Skeletal muscle satellite cell (primary cell): ENCODE data around the gene TOE1. TPM values are rescaled to one million over a fixed set of nuclear protein-coding genes. Genes with fewer than 3 reads are reported as not detected.
"Not testable (repeated sequence)": the region's sequence is repeated elsewhere in the genome, so short reads cannot be mapped to it uniquely, and the experiment has no call there.

Source experiments
- H3K27me3 ChIP-seq: 2 replicates; pipeline ENCODE4 v1.7.0; 2013; ENCODE audit warnings: low read length; ENCODE audit not compliant: control insufficient read depth, insufficient read depth
- H3K36me3 ChIP-seq: 2 replicates; pipeline ENCODE4 v1.7.0; 2013; ENCODE audit warnings: mild to moderate bottlenecking, control low read depth, low read length; ENCODE audit not compliant: insufficient read depth
- H3K4me1 ChIP-seq: 2 replicates; pipeline ENCODE4 v1.7.0; 2013; ENCODE audit warnings: low read length; ENCODE audit not compliant: control insufficient read depth, insufficient read depth
- H3K4me2 ChIP-seq: 2 replicates; pipeline ENCODE4 v1.7.0; 2013; ENCODE audit warnings: mild to moderate bottlenecking, low read length
- H3K4me3 ChIP-seq: 2 replicates; pipeline ENCODE4 v1.7.0; 2013; ENCODE audit warnings: low read length
- H3K9ac ChIP-seq: 2 replicates; pipeline ENCODE4 v1.7.0; 2013; ENCODE audit warnings: mild to moderate bottlenecking, low read depth, low read length, moderate library complexity
- H3K9me3 ChIP-seq: replicated peaks from 2 replicates; pipeline ENCODE4 v1.7.0; 2013; ENCODE audit warnings: mild to moderate bottlenecking, control low read depth, low read length
- total RNA-seq: library from RNA; depleted of rRNA; stranded (reverse); fragments of >200 nt; gene quantifications from 2 replicates; pipeline ENCODE4 v1.2.3, GENCODE V29; 2012; rRNA removed

Gene TOE1
- 11.2 and 15.7 TPM in 2 replicates for total RNA-seq

- peaks cover 31% of the 10 kb centered on the region for H3K36me3 ChIP-seq
- H3K4me1 ChIP-seq, result peaks cover 15% of the 10 kb centered on the region
- H3K4me2 ChIP-seq, result peak within 1 kb of the TSS; percentile 85
- H3K27me3 ChIP-seq, result no peaks in the 10 kb centered on the region
- H3K9me3 ChIP-seq, result no peaks in the 10 kb centered on the region
- H3K4me3 ChIP-seq, result peak within 1 kb of the TSS; percentile 81
- peak within 1 kb of the TSS; percentile 92 for H3K9ac ChIP-seq
Observed at GRCh38 chr1:45339789-45340558, at the start of gene TOE1, which contains the start of gene MUTYH. Gene TOE1 (plus strand): TSS chr1:45340170. CDS start chr1:45340253, 83 bp downstream. Gene MUTYH (minus strand): TSS chr1:45340440. CDS start chr1:45334505, 5,935 bp downstream.

GRCh38 chr1:45291002-45291401 lies 49.0 kb upstream of the TOE1 start:
- not testable (repeated sequence) for H3K27me3 ChIP-seq, H3K4me1 ChIP-seq, H3K36me3 ChIP-seq, H3K9me3 ChIP-seq, H3K4me2 ChIP-seq, H3K4me3 ChIP-seq, H3K9ac ChIP-seq

DNA sequence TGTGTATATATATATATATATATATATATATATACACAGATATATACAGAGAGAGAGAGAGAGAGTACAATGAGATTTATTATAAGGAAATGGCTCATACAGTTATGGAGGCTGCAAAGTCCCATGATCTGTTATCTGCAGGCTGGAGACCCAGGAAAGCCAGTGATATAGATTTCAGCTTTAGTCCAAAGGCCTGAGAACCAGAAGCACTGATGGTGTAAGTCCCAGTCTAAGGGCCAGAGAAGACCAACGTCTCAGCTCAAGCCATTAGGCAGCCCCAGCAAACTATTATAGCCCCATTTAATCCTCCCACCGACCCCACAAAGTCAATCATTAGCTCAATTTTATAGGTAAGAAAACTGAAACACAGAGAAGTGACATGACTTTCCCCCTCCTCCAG lies 48.3 kb upstream of the TOE1 start:
- H3K9me3 ChIP-seq, result no peaks in the 10 kb centered on the region
- H3K4me1 ChIP-seq, result no peaks in the 10 kb centered on the region
- no peak overlapping the region for H3K9ac ChIP-seq
- no peaks in the 10 kb centered on the region for H3K36me3 ChIP-seq
- H3K27me3 ChIP-seq, result no peaks in the 10 kb centered on the region
- no peak overlapping the region for H3K4me2 ChIP-seq
- H3K4me3 ChIP-seq, result no peak overlapping the region

- H3K4me3 ChIP-seq, result no peak overlapping the region
- no peaks in the 10 kb centered on the region for H3K4me1 ChIP-seq
- H3K4me2 ChIP-seq, result no peak overlapping the region
- no peak overlapping the region for H3K9ac ChIP-seq
- H3K36me3 ChIP-seq, result no peaks in the 10 kb centered on the region
- H3K9me3 ChIP-seq, result no peaks in the 10 kb centered on the region
- no peaks in the 10 kb centered on the region for H3K27me3 ChIP-seq
Observed at GRCh38 chr1:45297666-45298356, 42.2 kb upstream of the TOE1 start.

DNA sequence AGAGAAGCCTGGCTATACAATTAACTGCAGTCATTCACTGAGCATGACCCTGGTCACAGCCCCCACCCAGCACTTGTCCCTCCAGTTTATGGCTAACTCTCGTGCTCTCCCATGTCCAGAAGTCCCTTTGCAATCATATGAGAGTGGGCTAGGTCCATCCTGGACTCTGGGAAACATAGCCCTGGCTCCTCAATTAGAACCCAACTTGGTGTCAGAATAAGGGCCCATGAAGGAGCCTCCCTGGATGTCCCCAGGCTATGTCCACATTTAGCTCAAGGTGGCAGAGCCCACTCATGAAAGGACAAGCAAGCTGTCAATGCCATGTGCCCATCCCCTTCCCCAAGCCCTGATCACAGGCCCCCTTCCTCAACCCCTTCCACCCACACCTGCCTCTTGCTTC lies 40.7 kb upstream of the TOE1 start:
- no peaks in the 10 kb centered on the region for H3K36me3 ChIP-seq
- no peak overlapping the region for H3K9ac ChIP-seq
- no peak overlapping the region for H3K4me2 ChIP-seq
- H3K4me3 ChIP-seq, result no peak overlapping the region
- H3K9me3 ChIP-seq, result no peaks in the 10 kb centered on the region
- H3K4me1 ChIP-seq, result peaks cover 3% of the 10 kb centered on the region
- H3K27me3 ChIP-seq, result no peaks in the 10 kb centered on the region

- Histone ChIP-seq H3K9ac (no peak overlapping the region), H3K4me2 (no peak overlapping the region), H3K4me3 (no peak overlapping the region), H3K4me1 (peaks cover 8% of the 10 kb centered on the region), H3K27me3 (no peaks in the 10 kb centered on the region), H3K9me3 (no peaks in the 10 kb centered on the region), H3K36me3 (no peaks in the 10 kb centered on the region)
Observed at GRCh38 chr1:45299981-45300668, 39.8 kb upstream of the TOE1 start.

GRCh38 chr1:45300669-45300997 lies 39.3 kb upstream of the TOE1 start:
- Histone ChIP-seq H3K27me3 (no peaks in the 10 kb centered on the region), H3K36me3 (no peaks in the 10 kb centered on the region), H3K4me1 (peaks cover 8% of the 10 kb centered on the region), H3K4me2 (no peak overlapping the region), H3K4me3 (no peak overlapping the region), H3K9me3 (no peaks in the 10 kb centered on the region), H3K9ac (no peak overlapping the region)

GRCh38 chr1:45302505-45303150 lies 37.3 kb upstream of the TOE1 start:
- Histone ChIP-seq H3K9me3 (no peaks in the 10 kb centered on the region), H3K27me3 (no peaks in the 10 kb centered on the region), H3K36me3 (no peaks in the 10 kb centered on the region), H3K4me3 (peak overlapping the region; percentile 73), H3K4me1 (peaks cover 13% of the 10 kb centered on the region), H3K4me2 (peak overlapping the region; percentile 82), H3K9ac (peak overlapping the region; percentile 84)

DNA sequence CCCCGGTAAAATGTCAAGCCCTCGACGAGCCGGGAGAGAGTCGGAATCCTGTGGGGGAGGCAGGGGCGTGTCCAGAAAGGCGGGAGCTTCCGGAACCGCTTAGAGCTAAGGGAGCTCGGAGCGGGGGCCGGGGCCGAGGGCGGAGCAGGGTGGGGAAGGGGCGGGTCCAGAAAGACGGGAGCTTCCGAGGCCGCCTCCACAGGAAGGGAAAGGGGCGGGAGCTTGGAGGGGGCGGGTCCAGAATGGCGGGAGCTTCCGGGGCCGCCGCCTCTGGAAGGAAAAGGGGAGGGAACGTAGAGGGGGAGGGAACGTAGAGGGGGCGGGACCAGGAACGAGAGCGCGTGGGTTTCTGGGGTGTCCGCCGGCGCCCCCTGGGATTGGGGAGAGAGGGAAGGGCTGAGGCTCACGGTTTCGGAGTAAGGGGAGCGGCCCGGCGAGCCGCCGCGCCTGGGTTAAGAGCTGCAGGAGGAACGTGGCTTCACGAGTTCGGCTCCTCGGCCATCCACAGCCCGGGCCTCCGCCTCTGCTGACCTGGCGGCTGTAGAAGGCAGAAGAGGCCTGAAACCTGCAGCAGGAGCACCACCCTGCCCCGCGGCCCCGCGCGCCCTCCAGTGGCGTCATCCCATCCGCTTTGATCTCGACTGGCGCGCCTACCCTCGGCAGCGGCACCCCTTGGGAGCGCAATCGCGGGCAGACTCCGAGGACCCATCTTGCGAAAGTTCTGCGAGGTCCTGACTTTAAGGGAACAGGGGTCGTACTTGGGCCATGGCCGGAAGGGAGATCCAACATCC lies 36.3 kb upstream of the TOE1 start:
- Histone ChIP-seq H3K4me1 (peaks cover 13% of the 10 kb centered on the region), H3K4me3 (peak overlapping the region; percentile 79), H3K27me3 (no peaks in the 10 kb centered on the region), H3K4me2 (peak overlapping the region; percentile 94), H3K9me3 (no peaks in the 10 kb centered on the region), H3K36me3 (no peaks in the 10 kb centered on the region), H3K9ac (peak overlapping the region; percentile 84)

DNA sequence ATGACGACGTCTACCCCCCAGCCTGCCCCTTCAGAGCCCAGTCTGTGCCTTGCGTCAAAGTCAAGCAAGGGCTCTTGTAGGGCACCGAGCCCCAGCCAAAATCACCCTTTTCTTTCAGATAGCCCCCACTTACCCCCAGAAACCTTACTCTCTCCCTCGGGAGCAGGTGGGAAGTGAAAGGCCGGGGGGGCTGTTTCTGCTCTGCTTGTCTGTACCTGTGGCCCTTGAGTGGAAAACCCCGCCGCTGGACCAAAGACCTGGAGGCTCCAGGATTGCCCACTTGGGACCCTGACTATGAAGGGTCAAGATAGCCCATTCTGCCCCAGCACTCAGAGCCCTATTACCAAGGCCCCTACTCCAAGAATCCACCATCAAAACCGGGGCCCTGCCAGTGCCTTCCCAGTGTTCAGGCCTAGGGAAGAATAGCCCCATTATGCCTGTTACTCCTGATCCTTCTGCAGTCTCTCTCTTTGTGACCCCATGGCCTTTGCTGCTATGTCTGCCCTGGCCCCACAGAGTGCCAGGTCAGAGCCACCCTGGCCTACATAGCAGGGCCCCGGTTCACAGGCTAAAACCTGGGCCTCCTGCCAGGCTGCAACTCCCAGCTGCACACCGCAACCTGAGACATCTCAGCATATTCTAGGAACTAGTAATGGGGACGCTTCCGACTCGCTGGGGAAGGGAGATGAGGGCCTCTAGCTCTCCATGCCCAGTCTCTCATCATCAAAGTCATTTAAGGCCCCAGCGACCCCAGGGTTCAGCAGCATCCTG lies 35.5 kb upstream of the TOE1 start:
- Histone ChIP-seq H3K9ac (peak overlapping the region; percentile 84), H3K9me3 (no peaks in the 10 kb centered on the region), H3K4me3 (peak overlapping the region; percentile 79), H3K4me2 (peak overlapping the region; percentile 94), H3K36me3 (no peaks in the 10 kb centered on the region), H3K27me3 (no peaks in the 10 kb centered on the region), H3K4me1 (peaks cover 13% of the 10 kb centered on the region)
